HG03571 (cell line): Measurements from ENCODE around the gene VPS29.
A peak's percentile ranks its signal among the peaks of the same experiment; 100 is the strongest.
"Not testable (repeated sequence)": the region's sequence is repeated elsewhere in the genome, so short reads cannot be mapped to it uniquely, and the experiment has no call there.

Experiments
- ATAC-seq: cut with Tn5 transposase; IDR thresholded peaks from one replicate; pipeline ENCODE4 v1.9.1; 2021; ENCODE audit not compliant: unreplicated experiment

VPS29 gene

DNA sequence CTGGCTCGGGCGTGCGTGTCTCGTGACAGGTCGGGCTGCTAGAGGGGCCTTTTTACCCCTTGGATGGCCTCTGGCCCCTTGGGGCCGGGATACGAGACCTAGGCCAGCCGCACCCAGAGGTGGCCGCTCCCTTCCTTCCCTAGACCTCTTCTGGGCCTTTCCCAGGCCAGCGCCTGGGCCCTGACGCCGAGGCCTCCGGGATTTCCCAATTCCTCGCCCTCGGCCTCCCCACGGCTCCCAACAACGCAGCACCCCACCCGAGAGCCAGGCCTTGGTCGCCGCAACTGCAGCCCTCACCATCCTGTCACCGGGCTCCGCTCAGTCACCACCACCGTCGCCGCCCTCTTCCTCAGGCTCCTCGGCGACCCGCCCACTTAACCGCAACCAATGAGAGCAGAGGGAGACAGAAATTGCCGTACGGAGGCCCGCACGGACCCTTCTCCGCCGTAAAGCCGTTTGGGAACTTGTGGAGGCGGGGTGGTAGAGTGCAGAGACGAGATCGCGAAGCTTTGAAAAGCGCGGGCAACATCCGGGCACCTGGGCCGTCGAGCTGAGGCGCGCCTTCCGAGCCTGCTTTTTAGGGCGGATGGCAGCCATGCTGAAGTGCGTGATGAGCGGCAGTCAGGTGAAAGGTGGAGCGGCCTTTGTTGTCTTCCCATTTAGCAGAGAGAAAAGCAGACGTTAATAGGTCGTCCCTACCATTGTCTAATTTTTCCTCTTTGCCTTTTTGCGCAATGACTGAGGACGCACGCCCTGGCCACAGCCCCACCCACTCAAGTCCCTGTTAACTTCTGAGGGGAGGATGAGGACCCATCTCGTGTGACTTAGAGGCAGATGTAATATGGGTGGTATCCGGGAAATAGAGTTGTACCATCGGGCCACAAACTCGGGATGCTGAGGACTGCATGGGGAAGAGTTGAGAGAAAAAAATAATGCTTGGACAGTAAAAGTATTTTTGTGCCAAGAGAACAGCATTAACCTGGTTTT is at the start of gene VPS29, which contains the start of gene RAD9B:
VPS29 (minus strand) TSS at position 360 of the 987 bp plus-strand sequence; CDS start at position 300, 60 bp downstream.
RAD9B (plus strand) TSS at position 580 of the 987 bp plus-strand sequence; CDS start at position 587, 7 bp downstream.
- ATAC-seq, result peak; percentile 88

DNA sequence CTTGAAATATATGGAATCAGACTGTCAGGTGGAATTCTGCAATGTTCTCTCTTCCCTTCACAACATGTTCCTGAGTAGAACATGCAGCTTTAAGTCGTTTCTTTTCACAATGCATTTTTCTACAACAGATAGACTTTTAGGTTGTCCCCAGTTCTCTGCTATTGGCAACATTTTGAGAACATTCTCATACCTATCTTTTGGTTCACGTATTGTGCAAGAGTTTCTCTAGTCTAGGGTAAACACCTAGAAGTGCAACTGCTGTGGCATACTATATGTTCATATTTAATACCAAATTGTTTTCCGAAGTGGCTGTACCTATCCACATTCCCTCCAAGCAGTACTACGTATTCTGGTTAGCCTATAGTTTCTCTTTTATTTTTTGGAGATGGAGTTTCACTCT is 49.1 kb upstream of the VPS29 start:
- no peak for ATAC-seq

DNA sequence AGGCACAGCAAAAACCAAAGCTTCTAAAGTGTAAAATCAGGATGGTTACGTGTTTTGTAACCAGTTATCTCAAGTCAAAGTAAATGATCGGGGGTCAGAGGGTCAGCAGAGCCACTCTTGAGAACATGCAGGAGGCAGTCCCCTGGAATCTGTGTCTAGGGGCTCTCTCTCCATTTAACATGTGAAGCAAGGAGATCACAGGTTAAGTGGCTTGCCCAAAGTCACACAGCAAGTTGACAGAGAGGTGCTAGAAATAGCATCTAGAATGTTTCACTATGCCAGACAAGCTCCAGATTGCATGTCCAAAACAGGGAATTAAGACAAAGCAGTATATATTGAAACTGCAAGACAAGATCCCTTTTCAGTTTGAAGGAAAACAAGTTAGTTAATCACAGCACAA is 47.8 kb upstream of the VPS29 start:
- no peak for ATAC-seq

- no peak for ATAC-seq
Measured at GRCh38 chr12:110548678-110549077, 46.8 kb upstream of the VPS29 start.

DNA sequence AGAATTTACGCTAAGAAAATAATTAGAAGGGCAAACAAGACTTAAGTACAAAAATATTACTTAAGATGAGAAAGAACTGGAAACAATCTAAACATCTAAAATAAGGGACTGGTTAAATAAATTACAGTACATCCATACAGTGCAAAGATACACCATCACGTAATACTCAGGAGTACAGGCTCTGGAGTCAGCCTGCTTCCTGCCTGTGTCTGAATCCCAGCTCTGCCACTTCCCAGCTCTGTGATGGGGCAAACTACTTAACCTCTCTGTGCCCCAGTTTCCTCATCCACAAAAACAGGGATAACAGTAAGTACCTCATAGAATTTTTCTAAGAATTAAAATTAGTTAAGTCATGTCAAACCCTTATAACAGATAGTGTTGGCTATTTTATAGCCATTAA is 45.2 kb upstream of the VPS29 start:
- ATAC-seq, result no peak

- ATAC-seq, result no peak
Measured at GRCh38 chr12:110546339-110546738, 44.4 kb upstream of the VPS29 start.

GRCh38 chr12:110545812-110546211 is 43.9 kb upstream of the VPS29 start:
- ATAC-seq, result no peak

DNA sequence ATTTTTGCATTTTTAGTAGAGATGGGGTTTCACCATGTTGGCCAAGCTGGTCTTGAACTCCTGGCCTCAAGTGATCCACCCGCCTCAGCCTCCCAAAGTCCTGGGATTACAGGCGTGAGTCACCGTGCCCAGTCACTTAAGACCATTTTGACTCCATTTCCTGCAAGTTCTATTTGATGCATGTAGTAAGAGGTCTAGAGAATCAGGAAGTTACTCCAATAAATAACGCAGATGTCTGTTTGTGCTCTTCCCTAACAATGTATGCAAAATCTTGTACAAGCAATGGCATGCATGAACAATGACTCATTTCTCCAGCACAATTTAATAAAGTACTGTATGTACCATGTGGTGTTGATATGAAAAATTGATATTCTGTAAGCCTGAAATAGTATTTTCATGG is 43.3 kb upstream of the VPS29 start:
- ATAC-seq, result not testable (repeated sequence)

GRCh38 chr12:110543965-110544364 is 42.1 kb upstream of the VPS29 start:
- ATAC-seq, result no peak

DNA sequence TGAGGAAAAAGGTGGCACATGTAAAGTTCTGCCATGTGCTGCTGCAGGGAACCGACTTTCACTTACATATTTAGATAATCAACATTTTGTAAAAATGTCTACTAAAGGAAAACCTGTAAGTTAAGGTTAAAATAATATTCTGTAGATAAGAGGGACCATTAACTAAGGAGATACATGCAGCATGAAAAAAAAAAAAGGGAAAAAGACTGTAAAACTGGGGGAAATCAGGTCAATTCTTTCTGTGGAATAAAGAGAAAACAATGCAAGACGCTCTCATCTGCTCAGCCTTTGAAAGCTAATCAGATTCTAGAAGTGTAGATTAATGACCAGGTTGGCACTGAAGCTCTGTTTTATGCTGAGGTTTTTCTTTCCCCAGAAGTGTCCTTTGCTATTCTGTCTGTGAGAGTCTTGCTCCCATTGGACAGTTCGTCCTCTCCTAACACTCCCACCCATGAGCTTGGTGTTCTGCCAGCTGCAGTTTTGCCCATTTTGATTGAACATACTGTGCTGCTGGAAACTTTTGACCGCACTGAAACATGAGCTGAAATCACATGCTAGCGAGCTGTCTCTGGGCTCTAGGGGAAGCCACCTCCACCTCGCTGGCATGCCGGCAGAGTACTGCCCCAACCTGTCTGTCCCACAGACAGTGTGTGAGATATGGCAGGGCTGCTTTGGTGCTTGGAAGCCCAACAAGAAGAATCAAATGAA is 41.5 kb upstream of the VPS29 start:
- no peak for ATAC-seq

DNA sequence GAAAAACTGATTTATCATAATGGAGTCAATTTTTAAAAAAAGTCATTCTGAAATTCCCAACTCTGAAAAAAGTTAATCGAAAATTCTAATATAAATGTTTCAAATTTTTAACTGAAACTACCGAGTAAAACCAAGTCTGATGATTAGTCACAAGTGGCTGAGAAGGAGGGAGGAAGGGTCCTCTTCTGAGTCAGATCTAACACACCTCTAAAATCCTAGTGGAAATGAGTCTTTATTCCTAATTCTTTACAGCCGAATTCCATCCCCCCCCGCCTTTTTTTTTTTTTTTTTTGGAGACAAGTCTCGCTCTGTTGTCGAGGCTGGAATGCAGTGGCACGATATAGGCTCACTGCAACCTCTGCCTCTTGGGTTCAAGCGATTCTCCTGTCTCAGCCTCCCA is 38.1 kb upstream of the VPS29 start:
- no peak for ATAC-seq

- ATAC-seq, result no peak
Measured at GRCh38 chr12:110538869-110539622, 37.1 kb upstream of the VPS29 start.

GRCh38 chr12:110537605-110538409 is 35.9 kb upstream of the VPS29 start:
- no peak for ATAC-seq

DNA sequence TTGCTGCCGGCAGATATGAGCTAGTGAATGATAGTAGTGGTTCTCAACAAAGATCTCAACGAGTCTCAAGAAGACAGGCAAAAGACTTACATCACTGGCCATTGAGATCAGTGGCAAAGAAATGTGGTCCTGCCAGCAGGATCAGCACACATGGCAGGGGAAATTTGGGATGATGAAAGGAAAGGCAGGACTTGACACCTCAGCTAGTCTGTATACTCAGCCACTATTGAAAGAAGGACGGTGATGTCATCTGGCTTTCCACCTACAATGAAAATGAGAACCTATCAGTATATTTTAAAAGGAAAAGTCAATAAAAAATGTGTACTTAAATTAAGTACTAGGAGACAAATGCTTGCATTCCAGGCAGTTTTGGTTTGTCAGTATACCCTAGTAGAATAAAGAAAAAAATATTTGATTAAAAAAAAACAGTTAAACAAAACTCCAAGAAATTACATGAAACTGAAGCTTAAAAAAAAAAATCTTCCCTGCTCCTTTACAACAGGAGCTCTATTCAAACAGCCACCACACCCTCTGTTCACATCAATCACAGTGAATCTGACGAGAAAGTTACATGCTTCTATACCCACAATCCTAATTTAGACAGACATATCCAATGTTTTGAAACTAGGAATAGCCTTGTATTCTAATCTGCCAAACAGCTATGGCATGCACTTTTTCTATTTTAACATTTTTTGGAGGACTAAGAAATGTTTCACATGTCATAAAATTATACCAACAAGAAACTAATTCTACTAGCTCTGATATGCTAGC is 35.1 kb upstream of the VPS29 start:
- no peak for ATAC-seq

GRCh38 chr12:110534811-110535210 is 32.9 kb upstream of the VPS29 start:
- no peak for ATAC-seq

DNA sequence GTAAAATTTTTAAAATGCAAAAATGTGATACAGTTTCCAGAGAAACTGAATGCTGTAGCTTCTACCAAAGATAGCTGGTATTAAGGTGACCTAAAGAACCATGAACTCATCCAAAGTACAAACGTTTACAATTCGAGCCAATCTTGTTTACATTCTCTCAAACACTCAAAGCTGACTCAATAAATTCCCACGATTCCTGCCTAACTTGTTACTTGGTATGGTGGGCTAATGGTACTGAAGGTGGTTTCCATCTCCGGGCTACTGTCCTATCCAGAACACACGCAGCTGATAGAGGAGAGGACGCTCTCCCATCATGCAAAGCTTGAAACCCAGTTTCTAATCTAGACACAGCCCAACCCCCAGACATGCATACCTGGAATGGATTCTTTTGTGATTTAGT is 31.7 kb upstream of the VPS29 start:
- no peak for ATAC-seq

DNA sequence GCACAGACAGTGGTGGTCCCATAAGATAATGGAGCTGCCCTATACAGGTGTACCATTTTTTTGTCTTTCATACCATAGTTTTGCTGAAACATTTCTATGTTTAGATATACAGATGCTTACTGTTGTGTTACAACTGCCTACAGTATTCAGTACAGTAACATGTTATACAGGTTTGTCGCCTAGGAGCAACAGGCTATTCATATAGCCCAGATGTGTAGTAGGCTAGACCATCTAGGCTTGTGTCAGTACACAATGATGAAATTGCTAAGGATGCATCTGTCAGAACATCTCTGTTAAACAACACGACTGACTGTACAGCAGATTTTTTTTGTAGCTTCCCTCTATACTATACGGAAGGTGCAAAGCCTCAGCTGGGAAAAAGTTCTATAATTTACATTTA is 30.7 kb upstream of the VPS29 start:
- ATAC-seq, result no peak

DNA sequence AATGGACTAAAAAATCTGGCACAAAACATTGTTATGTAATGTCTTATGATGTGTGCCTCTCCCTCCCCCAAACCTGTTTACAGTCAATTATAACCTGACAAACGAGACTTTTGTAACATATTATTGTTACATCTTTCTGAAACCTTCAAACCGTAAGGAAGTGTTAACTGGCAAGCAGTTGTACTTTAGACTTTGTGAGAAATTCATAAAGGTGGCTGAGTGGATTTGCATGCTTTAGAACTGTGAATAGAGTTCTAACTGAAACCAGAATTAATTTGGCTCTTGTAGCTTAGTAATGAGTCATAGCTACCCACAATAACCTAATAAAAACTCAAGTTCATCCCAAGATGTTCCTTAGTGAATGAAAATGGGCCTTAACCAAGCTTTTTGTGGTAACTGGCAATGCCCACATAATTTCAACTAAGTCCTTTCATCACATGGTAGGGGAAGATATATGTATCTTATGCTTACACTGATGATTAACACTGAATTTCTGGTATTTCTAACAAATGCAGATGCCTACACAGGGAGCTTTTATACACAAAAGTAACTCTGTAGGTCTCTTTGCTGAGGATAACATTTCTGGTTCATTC is 29.9 kb upstream of the VPS29 start:
- peak; percentile 91 for ATAC-seq

DNA sequence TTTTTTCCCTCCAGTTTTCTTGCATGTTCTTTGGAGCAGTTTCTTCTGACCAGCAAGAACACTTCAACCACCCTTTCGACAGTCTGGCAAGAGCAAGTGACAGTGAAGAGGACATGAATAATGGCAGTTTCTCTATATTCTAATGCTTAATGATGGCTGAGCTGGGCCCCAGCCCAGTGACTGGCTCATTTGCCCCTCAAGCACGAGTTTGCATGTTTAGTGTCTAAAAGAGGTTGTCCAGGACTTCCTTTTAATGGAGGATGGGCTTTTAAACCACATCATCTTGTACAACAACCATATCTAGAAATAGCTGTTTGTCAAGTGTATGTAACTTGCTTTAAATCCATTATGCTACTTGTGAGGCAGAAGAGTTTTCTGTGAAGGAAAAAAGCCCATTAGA is 28.6 kb upstream of the VPS29 start:
- ATAC-seq, result no peak
